CD1c-positive myeloid dendritic cell (primary cell): ENCODE data around the gene SEM1.
"Not testable (repeated sequence)": the region's sequence is repeated elsewhere in the genome, so short reads cannot be mapped to it uniquely, and the experiment has no call there.

ENCODE experiments used
- DNase-seq: peaks from one replicate; pipeline ENCODE4 v3.0.0-alpha.2; 2016; ENCODE audit errors: extremely low spot score

The SEM1 gene

GRCh38 chr7:96663457-96663856 lies 46.2 kb downstream of the SEM1 start:
- no peak for DNase-seq

- DNase-seq, result not testable (repeated sequence)
Observed at GRCh38 chr7:96662151-96662550, 47.5 kb downstream of the SEM1 start.

GRCh38 chr7:96658022-96658412 lies 51.6 kb downstream of the SEM1 start:
- DNase-seq, result no peak

GRCh38 chr7:96657347-96658021 lies 52.2 kb downstream of the SEM1 start:
- DNase-seq, result no peak

- DNase-seq, result no peak
Observed at GRCh38 chr7:96655956-96656355, 53.7 kb downstream of the SEM1 start.

GRCh38 chr7:96654630-96655188 lies 54.9 kb downstream of the SEM1 start:
- DNase-seq, result no peak

GRCh38 chr7:96649981-96650380 lies 59.7 kb downstream of the SEM1 start:
- no peak for DNase-seq

GRCh38 chr7:96648784-96649183 lies 60.9 kb downstream of the SEM1 start:
- DNase-seq, result no peak

GRCh38 chr7:96647733-96648132 lies 61.9 kb downstream of the SEM1 start:
- DNase-seq, result no peak

GRCh38 chr7:96645084-96645483 lies 64.6 kb downstream of the SEM1 start:
- DNase-seq, result no peak

- DNase-seq, result not testable (repeated sequence)
Observed at GRCh38 chr7:96643436-96643835, 66.2 kb downstream of the SEM1 start.

- DNase-seq, result no peak
Observed at GRCh38 chr7:96640054-96640453, 69.6 kb downstream of the SEM1 start.
